NCI-H1105 treated with DMSO at 0.1 percent for 48 hours (cell line): ENCODE results near the gene ZNF488.
A peak's percentile ranks its signal among the peaks of the same experiment; 100 is the strongest.
"Not testable (repeated sequence)": the region's sequence is repeated elsewhere in the genome, so short reads cannot be mapped to it uniquely, and the experiment has no call there.

Experiments used
- DNase-seq: peaks from one replicate; lab custom pipeline; 2025; lab: John Stamatoyannopoulos, UW

Gene ZNF488

GRCh38 chr10:47384148-47384921, at the start of gene ZNF488:
Gene ZNF488, minus strand, starts transcription at chr10:47384293. Its CDS starts 15,464 bp downstream, at chr10:47368829.
- DNase-seq, result peak; percentile 68

GRCh38 chr10:47425813-47426419, 41.8 kb upstream of the ZNF488 start:
- no peak for DNase-seq

- DNase-seq, result no peak
These were observed 40.1 kb upstream of the ZNF488 start for GRCh38 chr10:47424231-47424630.

- DNase-seq, result no peak
These were observed 39.4 kb upstream of the ZNF488 start for GRCh38 chr10:47423476-47423875.

GRCh38 chr10:47421057-47421952, 37.2 kb upstream of the ZNF488 start:
- no peak for DNase-seq

- DNase-seq, result no peak
These were observed 36.4 kb upstream of the ZNF488 start for GRCh38 chr10:47420305-47421056.

GRCh38 chr10:47419421-47419820, 35.3 kb upstream of the ZNF488 start:
- no peak for DNase-seq

GRCh38 chr10:47418966-47419365, 34.9 kb upstream of the ZNF488 start:
- DNase-seq, result no peak

GRCh38 chr10:47418321-47418720, 34.2 kb upstream of the ZNF488 start:
- DNase-seq, result no peak

GRCh38 chr10:47416305-47417218, 32.5 kb upstream of the ZNF488 start:
- DNase-seq, result not testable (repeated sequence)

GRCh38 chr10:47415520-47416304, 31.6 kb upstream of the ZNF488 start:
- no peak for DNase-seq

- no peak for DNase-seq
These were observed 30.8 kb upstream of the ZNF488 start for GRCh38 chr10:47414752-47415519.

GRCh38 chr10:47414227-47414592, 30.1 kb upstream of the ZNF488 start:
- DNase-seq, result no peak

GRCh38 chr10:47413531-47414226, 29.6 kb upstream of the ZNF488 start:
- DNase-seq, result no peak

- no peak for DNase-seq
These were observed 28.8 kb upstream of the ZNF488 start for GRCh38 chr10:47412869-47413268.

GRCh38 chr10:47412177-47412730, 28.2 kb upstream of the ZNF488 start:
- DNase-seq, result no peak

GRCh38 chr10:47410862-47411261, 26.8 kb upstream of the ZNF488 start:
- no peak for DNase-seq

GRCh38 chr10:47410271-47410670, 26.2 kb upstream of the ZNF488 start:
- DNase-seq, result no peak
